OCI-LY7 (cell line): ENCODE data around the gene OTUD7B. TPM values are rescaled to one million over a fixed set of nuclear protein-coding genes. Genes with fewer than 3 reads are reported as not detected.

ENCODE experiments used
- BruUV-seq: library from RNA; stranded (reverse); fragments of 400-500 nt; replicated peaks from 2 replicates; lab custom pipeline; 2021; lab: Mats Ljungman, UMichigan
- CTCF ChIA-PET: fragments of 300-600 bp; sonication (Branson Sonifier 250); formaldehyde crosslinking; loops from one replicate; lab custom pipeline; 2022; ENCODE audit warnings: antibody characterized with exemption; ENCODE audit not compliant: unreplicated experiment; lab: Charles Lee
- POLR2A ChIA-PET: fragments of 300-600 bp; sonication (Branson Sonifier 250); formaldehyde crosslinking; loops from one replicate; lab custom pipeline; 2022; ENCODE audit warnings: antibody characterized with exemption; lab: Charles Lee
- DNase-seq: peaks from one replicate; pipeline ENCODE4 v3.0.0-alpha.2; 2015; ENCODE audit warnings: low spot score
- H2AFZ ChIP-seq: fragments of 200-600 bp; sonication (generic), shearing (Covaris generic); 2 replicates; pipeline ENCODE4 v1.6.1; 2014; ENCODE audit warnings: mild to moderate bottlenecking, antibody characterized with exemption, low read length, moderate library complexity
- H3K27ac ChIP-seq: fragments of 200-600 bp; sonication (generic); 2 replicates; pipeline ENCODE4 v1.5.1; 2014; ENCODE audit warnings: mixed run types, low read depth, mild to moderate bottlenecking, moderate library complexity, low read length, inconsistent platforms; ENCODE audit not compliant: poor library complexity, severe bottlenecking
- H3K36me3 ChIP-seq: fragments of 200-600 bp; sonication (generic); 2 replicates; pipeline ENCODE4 v1.6.1; 2014; ENCODE audit warnings: mild to moderate bottlenecking, antibody characterized with exemption, low read length, moderate library complexity, mixed read lengths; ENCODE audit not compliant: insufficient read depth
- H3K4me1 ChIP-seq: fragments of 200-600 bp; sonication (generic); 2 replicates; pipeline ENCODE4 v1.5.1; 2014; ENCODE audit warnings: mild to moderate bottlenecking, low read length; ENCODE audit not compliant: insufficient read depth, poor library complexity, severe bottlenecking
- H3K4me2 ChIP-seq: fragments of 200-600 bp; sonication (generic); 2 replicates; pipeline ENCODE4 v1.6.1; 2014; ENCODE audit warnings: mild to moderate bottlenecking, low read length
- H3K4me3 ChIP-seq: fragments of 200-600 bp; sonication (generic); 2 replicates; pipeline ENCODE4 v1.5.1; 2014; ENCODE audit warnings: mild to moderate bottlenecking, low read depth, low read length; ENCODE audit not compliant: poor library complexity, severe bottlenecking
- H3K79me2 ChIP-seq: fragments of 200-600 bp; sonication (generic); 2 replicates; pipeline ENCODE4 v1.6.1; 2016; ENCODE audit warnings: low read depth, mild to moderate bottlenecking, low read length, moderate library complexity, mixed read lengths; ENCODE audit not compliant: insufficient read depth
- H3K9me2 ChIP-seq: fragments of 200-600 bp; sonication (generic); 2 replicates; pipeline ENCODE4 v1.6.1; 2016; ENCODE audit warnings: mild to moderate bottlenecking, low read length, mixed read lengths; ENCODE audit not compliant: insufficient read depth
- H3K9me3 ChIP-seq: fragments of 200-600 bp; sonication (generic); 2 replicates; pipeline ENCODE4 v1.6.1; 2014; ENCODE audit warnings: mild to moderate bottlenecking, mixed run types, low read length, mixed read lengths
- H4K20me1 ChIP-seq: fragments of 200-600 bp; sonication (generic); 2 replicates; pipeline ENCODE4 v1.6.1; 2014; ENCODE audit warnings: mild to moderate bottlenecking, antibody characterized with exemption, low read length, moderate library complexity, mixed read lengths; ENCODE audit not compliant: insufficient read depth
- EZH2phosphoT487 ChIP-seq: fragments of 200-600 bp; sonication (generic); IDR thresholded peaks from 2 replicates; pipeline ENCODE4 v1.6.1; 2018; ENCODE audit warnings: low read depth, borderline replicate concordance, mild to moderate bottlenecking, mixed run types, antibody characterized with exemption, low read length, moderate library complexity, mixed read lengths
- intact Hi-C: fragments of 100-400 bp; cut with micrococcal nuclease; formaldehyde crosslinking; loops from one replicate; pipeline ENCODE4 v1.10.0; 2022; ENCODE audit not compliant: unreplicated experiment
- total RNA-seq, 2 experiments: library from RNA; depleted of rRNA in 1 of 2; stranded (reverse); fragments of >200 nt in 1 of 2; shearing (Covaris generic) in 1 of 2; gene quantifications; 2 replicates each; pipeline ENCODE4 v1.2.3, GENCODE V29; 2014 to 2022
- TF ChIP-seq, protein P1 (sequence below): fragments of 200-600 bp; sonication (generic); conservative IDR thresholded peaks from 2 replicates; pipeline ENCODE4 v1.5.1; 2014; ENCODE audit warnings: mild to moderate bottlenecking, antibody characterized with exemption, low read length, moderate library complexity, mixed read lengths

The OTUD7B gene
- total RNA-seq, 2 experiments from 2014 or later: 1.7 to 4.3 TPM

DNA sequence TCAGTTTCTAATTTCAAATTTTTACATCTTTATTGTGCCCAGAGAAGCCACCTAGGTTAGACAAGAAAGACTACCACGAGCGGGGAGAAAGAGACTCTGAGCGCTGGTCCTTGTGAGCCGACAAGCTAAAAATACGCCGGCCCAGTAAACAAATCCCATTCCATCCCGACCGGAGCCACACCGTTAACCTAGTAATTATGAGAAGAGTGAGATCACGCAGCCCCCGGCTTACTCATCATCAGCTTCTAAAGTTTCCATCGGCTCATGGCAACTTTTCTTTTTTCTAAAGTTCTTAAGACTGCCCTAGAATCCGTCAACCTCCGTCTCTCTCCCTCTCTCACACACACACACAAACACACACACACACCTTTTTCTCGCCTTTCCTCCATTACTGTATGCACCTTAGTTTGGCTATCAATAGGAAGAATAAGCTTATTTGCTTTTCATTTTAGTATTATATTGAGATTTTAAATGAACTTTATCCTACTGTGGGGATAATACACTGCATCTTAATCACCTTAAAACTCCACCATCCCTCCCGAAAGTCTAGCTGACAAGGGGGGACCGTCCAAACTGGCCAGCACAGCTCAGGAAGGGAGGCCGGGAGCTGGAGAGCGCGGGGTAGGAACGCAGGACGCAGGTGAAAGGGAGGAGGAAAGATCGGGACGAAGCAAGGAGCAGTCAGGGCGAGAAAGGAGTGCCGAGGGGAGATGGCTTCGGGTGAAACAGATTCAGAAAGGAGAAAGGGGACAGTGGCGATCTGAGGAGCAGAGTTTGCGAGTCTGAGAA lies 728 bp downstream of the OTUD7B start:
- CTCF ChIA-PET: no interaction called here
- H2AFZ ChIP-seq: peak overlapping the region; percentile 100
- BruUV-seq: TSS peak; percentile 71
- no peak overlapping the region for H3K27ac ChIP-seq
- intact Hi-C loops: no loop called here
- H3K4me2 ChIP-seq: peak overlapping the region; percentile 98
- POLR2A ChIA-PET: interaction anchor here (0.5 to 2.0 kb wide), 4 partner anchors 9 to 195 kb away, joined by 3 to 7 read pairs (median 4); partner anchors contain the start of gene PLEKHO1
- H3K4me3 ChIP-seq: peak overlapping the region; percentile 89
- H4K20me1 ChIP-seq: peaks cover 5% of the 10 kb centered on the region; the same call in 1 of the 2 replicates
- no peaks in the 10 kb centered on the region for H3K79me2 ChIP-seq
- peak; percentile 9 for DNase-seq
- peaks cover 12% of the 10 kb centered on the region for H3K4me1 ChIP-seq
- H3K9me2 ChIP-seq: no peaks in the 10 kb centered on the region
- H3K9me3 ChIP-seq: no peaks in the 10 kb centered on the region
- H3K36me3 ChIP-seq: no peaks in the 10 kb centered on the region
- TF ChIP-seq EZH2phosphoT487: no peak
- TF ChIP-seq, protein P1, sequence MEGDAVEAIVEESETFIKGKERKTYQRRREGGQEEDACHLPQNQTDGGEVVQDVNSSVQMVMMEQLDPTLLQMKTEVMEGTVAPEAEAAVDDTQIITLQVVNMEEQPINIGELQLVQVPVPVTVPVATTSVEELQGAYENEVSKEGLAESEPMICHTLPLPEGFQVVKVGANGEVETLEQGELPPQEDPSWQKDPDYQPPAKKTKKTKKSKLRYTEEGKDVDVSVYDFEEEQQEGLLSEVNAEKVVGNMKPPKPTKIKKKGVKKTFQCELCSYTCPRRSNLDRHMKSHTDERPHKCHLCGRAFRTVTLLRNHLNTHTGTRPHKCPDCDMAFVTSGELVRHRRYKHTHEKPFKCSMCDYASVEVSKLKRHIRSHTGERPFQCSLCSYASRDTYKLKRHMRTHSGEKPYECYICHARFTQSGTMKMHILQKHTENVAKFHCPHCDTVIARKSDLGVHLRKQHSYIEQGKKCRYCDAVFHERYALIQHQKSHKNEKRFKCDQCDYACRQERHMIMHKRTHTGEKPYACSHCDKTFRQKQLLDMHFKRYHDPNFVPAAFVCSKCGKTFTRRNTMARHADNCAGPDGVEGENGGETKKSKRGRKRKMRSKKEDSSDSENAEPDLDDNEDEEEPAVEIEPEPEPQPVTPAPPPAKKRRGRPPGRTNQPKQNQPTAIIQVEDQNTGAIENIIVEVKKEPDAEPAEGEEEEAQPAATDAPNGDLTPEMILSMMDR: no peak

DNA sequence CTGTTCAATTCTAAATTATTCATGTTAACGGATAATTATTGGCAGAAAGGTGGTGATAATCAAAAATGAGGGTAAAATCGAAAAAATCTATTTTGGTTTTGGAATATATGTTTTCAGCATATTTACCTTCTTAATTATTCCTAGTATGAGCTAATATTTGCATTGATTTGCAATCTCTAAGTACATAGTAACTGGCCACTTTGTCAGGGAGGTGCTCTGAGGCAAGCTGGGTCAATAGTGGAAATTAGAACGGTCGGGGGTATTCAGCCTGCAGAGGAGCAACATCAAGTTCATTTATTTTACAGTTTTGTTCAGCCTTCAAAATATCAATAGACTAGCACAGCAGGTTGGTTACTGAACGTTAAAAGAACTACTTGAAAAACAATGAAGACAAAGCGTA lies 1.8 kb downstream of the OTUD7B start:
- no peaks in the 10 kb centered on the region for H3K79me2 ChIP-seq
- H2AFZ ChIP-seq: no peak overlapping the region
- DNase-seq: no peak
- peaks cover 12% of the 10 kb centered on the region for H3K4me1 ChIP-seq
- H3K36me3 ChIP-seq: no peaks in the 10 kb centered on the region
- no peak overlapping the region for H3K4me3 ChIP-seq
- no peaks in the 10 kb centered on the region for H3K9me3 ChIP-seq
- no peak overlapping the region for H3K4me2 ChIP-seq
- intact Hi-C loops: no loop called here
- H3K9me2 ChIP-seq: no peaks in the 10 kb centered on the region
- no TSS peak for BruUV-seq
- H3K27ac ChIP-seq: no peak overlapping the region
- no peak for TF ChIP-seq EZH2phosphoT487
- CTCF ChIA-PET: no interaction called here
- POLR2A ChIA-PET: no interaction called here
- peaks cover 5% of the 10 kb centered on the region; the same call in 1 of the 2 replicates for H4K20me1 ChIP-seq

DNA sequence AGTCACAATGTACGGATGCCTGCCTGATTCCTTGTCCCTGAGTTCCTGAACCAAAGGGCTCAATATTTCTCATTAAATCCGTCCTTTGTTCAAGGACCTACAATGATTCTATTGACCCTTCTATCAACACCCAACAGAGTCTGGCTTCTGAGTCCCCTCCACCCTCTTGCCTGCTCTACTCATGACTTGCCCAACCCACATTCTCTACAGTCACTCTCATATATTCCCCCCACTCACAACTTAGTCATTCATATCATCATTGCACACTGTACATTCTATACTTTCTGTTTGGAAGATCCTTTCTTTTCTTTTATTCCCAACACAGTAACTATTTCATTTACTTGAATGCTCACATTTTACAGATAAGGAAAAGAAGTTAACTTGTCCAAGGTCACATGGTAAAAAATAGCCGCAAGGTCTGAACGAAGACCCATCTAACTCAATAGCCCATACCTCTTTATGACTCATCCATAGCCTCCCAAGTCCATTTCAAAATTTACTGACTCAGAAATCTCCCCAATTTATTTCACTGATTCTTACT lies 3.6 kb downstream of the OTUD7B start:
- ChIA-PET POLR2A (interaction anchor here (1.2 kb wide), 1 partner anchor 62 kb away, joined by 3 read pairs; no protein-coding TSS in a partner anchor), CTCF (no interaction called here)
- H3K4me3 ChIP-seq: no peak overlapping the region
- BruUV-seq: no TSS peak
- H3K36me3 ChIP-seq: no peaks in the 10 kb centered on the region
- peaks cover 12% of the 10 kb centered on the region for H3K4me1 ChIP-seq
- no peak overlapping the region for H3K4me2 ChIP-seq
- H2AFZ ChIP-seq: no peak overlapping the region
- no peaks in the 10 kb centered on the region for H3K9me2 ChIP-seq
- no peak for DNase-seq
- intact Hi-C loops: no loop called here
- no peak for TF ChIP-seq EZH2phosphoT487
- TF ChIP-seq, protein P1: no peak
- no peaks in the 10 kb centered on the region for H3K79me2 ChIP-seq
- H3K27ac ChIP-seq: no peak overlapping the region
- peaks cover 5% of the 10 kb centered on the region; the same call in 1 of the 2 replicates for H4K20me1 ChIP-seq
- no peaks in the 10 kb centered on the region for H3K9me3 ChIP-seq
